Ovary (tissue), 3 donors: Measurements from ENCODE around the gene CDK8.

Source experiments
- EP300 ChIP-seq: sonication (generic); formaldehyde crosslinking; IDR thresholded peaks from one replicate; pipeline ENCODE4 v1.6.1; 2017; ENCODE audit warnings: antibody characterized with exemption
- POLR2A ChIP-seq: fragments of 450-650 bp; IDR thresholded peaks from one replicate; pipeline ENCODE4 v1.6.1; 2017; ENCODE audit warnings: antibody characterized with exemption, mild to moderate bottlenecking, moderate library complexity
- TF ChIP-seq, protein P1 (sequence below), 3 donors: fragments of 450-650 bp in 2 of 3; fragments of 200-600 bp in 1 of 3; IDR thresholded peaks; one replicate each; pipeline versions ENCODE4 v1.5.1 to v1.8.0; 2016 to 2022; ENCODE audit warnings: antibody characterized with exemption in 3 of 3, mild to moderate bottlenecking in 1 of 3
- donor health status: DM: no; HTN: no; CAD: no.

DNA sequence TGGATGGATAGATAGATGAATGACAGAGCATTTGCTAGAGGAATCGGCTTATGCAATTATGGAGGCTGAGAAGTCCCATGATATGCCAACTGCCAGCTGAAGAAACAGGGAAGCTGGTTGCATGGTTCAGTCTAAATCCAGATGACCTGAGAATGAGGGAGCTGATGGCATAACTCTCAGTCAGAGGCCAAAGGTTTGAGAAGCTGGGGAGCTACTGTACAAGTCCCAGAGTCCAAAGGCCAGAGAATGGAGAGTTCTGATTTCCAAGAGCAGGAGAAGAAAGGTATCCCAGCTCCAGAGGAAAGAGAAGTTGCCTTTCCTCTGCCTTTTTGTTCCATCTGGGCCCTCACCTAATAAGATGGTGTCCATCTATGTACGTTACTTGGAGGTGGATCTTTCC is 108.3 kb downstream of the CDK8 start:
- no peak for TF ChIP-seq POLR2A
- TF ChIP-seq, protein P1, sequence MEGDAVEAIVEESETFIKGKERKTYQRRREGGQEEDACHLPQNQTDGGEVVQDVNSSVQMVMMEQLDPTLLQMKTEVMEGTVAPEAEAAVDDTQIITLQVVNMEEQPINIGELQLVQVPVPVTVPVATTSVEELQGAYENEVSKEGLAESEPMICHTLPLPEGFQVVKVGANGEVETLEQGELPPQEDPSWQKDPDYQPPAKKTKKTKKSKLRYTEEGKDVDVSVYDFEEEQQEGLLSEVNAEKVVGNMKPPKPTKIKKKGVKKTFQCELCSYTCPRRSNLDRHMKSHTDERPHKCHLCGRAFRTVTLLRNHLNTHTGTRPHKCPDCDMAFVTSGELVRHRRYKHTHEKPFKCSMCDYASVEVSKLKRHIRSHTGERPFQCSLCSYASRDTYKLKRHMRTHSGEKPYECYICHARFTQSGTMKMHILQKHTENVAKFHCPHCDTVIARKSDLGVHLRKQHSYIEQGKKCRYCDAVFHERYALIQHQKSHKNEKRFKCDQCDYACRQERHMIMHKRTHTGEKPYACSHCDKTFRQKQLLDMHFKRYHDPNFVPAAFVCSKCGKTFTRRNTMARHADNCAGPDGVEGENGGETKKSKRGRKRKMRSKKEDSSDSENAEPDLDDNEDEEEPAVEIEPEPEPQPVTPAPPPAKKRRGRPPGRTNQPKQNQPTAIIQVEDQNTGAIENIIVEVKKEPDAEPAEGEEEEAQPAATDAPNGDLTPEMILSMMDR (IDR thresholded peaks at IDR 0.05) = no peak
- no peak for TF ChIP-seq EP300
